T-helper 2 cell (primary cell): ENCODE measurements around the gene MYL12A.

ENCODE experiments used
- DNase-seq, 5 experiments: peaks; one replicate each; pipeline versions ENCODE4 v3.0.0 to v3.0.0-alpha.2; 2012 to 2022

Gene MYL12A

GRCh38 chr18:3225588-3225987, 22.0 kb upstream of the MYL12A start:
- DNase-seq = no peak

- no peak for DNase-seq
These were observed 21.6 kb upstream of the MYL12A start for GRCh38 chr18:3226048-3226447.

GRCh38 chr18:3230401-3231334, 16.9 kb upstream of the MYL12A start:
- peak in 1 of 5 experiments; percentile 39 for DNase-seq

- no peak for DNase-seq
These were observed 14.6 kb upstream of the MYL12A start for GRCh38 chr18:3233004-3233403.

- no peak for DNase-seq
These were observed 14.0 kb upstream of the MYL12A start for GRCh38 chr18:3233433-3234168.

GRCh38 chr18:3234457-3234856, 13.1 kb upstream of the MYL12A start:
- DNase-seq = no peak

GRCh38 chr18:3235846-3236245, 11.8 kb upstream of the MYL12A start:
- no peak for DNase-seq

- no peak for DNase-seq
These were observed 11.1 kb upstream of the MYL12A start for GRCh38 chr18:3236470-3236869.

GRCh38 chr18:3238742-3239141, 8.9 kb upstream of the MYL12A start:
- DNase-seq = no peak

- DNase-seq = no peak
These were observed 2.4 kb upstream of the MYL12A start for GRCh38 chr18:3245185-3245564.

GRCh38 chr18:3245853-3246634, 1.6 kb upstream of the MYL12A start:
- peak; percentile 51 to 92 (median 67) for DNase-seq

- DNase-seq = no peak
These were observed 864 bp upstream of the MYL12A start for GRCh38 chr18:3246635-3247239.

GRCh38 chr18:3248062-3248657, 559 bp downstream of the MYL12A start:
- DNase-seq = peak in 1 of 5 experiments; percentile 62

- peak in 2 of 5 experiments; percentile 58 to 90 for DNase-seq
These were observed 1.2 kb downstream of the MYL12A start for GRCh38 chr18:3248658-3249359.

- DNase-seq = peak in 1 of 5 experiments; percentile 61
These were observed 2.9 kb downstream of the MYL12A start for GRCh38 chr18:3250237-3251107.

GRCh38 chr18:3251249-3251962, 3.8 kb downstream of the MYL12A start:
- DNase-seq = no peak

- DNase-seq = no peak
These were observed 4.3 kb downstream of the MYL12A start for GRCh38 chr18:3251963-3252277.

GRCh38 chr18:3252843-3253242, 5.2 kb downstream of the MYL12A start:
- DNase-seq = no peak

GRCh38 chr18:3254725-3255124, 7.1 kb downstream of the MYL12A start:
- DNase-seq = no peak

GRCh38 chr18:3255611-3256165, 8.1 kb downstream of the MYL12A start:
- no peak for DNase-seq
